ENCODE results near the gene SENP8. TPM values are rescaled to one million over a fixed set of nuclear protein-coding genes. Genes with fewer than 3 reads are reported as not detected.

The SENP8 gene
- total and polyA plus RNA-seq, 2 experiments from 2014 or later = 1.5 to 2.0 TPM

DNA sequence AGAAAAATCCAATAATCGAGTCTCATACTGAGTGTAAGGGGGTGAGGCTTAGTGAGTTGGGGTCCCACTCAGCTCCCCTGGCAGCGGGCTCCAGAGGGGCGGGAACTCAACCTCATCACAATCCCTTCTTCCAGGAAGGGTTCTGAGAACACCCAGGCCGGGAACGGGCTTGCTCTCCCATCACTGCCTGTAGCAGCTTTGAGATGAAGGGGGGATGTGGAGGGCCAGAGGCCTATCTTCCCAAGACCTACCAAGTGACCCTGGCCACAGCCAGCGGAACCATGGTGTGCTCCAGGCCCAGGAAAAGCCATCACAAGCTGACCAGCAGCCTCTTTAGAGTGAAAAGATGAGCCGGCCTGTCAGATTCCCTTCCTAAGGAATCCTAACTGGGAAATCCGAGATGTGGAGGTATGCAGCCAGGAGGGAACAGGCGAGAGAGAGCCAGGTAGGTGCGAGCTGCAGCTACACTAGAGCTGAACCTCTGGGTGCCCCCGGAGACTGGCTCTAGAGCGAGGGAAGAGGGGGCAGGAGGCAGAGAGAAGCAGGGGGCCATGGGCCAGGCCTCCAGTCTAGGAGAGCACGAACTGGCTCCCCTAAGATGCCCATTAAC, 60.9 kb downstream of the SENP8 start:
- no peak for DNase-seq (ENCODE audit: low spot score)
- Histone ChIP-seq H3K36me3 (replicated peaks; ENCODE audit: insufficient read depth, low read depth) (no peaks in the 10 kb centered on the region), H3K4me1 (ENCODE audit: insufficient read depth) (peaks cover 7% of the 10 kb centered on the region)

GRCh38 chr15:72179950-72180581, 61.9 kb downstream of the SENP8 start:
- H3K9me3 ChIP-seq (ENCODE audit: low read depth) = no peaks in the 10 kb centered on the region
- H3K79me2 ChIP-seq = no peaks in the 10 kb centered on the region
- H3K27ac ChIP-seq = no peak overlapping the region
- no peaks in the 10 kb centered on the region for H3K36me3 ChIP-seq (replicated peaks; ENCODE audit: insufficient read depth, low read depth)
- peaks cover 15% of the 10 kb centered on the region for H3K4me1 ChIP-seq (ENCODE audit: insufficient read depth)
- no peak for DNase-seq (ENCODE audit: low spot score)
- 79% methylated on average over 16 of the region's 16 CpGs for WGBS (ENCODE audit: low lambda C conversion rate, missing lambda C conversion rate)
- no peaks in the 10 kb centered on the region for H4K20me1 ChIP-seq (ENCODE audit: insufficient read depth, poor library complexity, severe bottlenecking)
- no peak for TF ChIP-seq EZH2phosphoT487 (IDR thresholded peaks at IDR 0.05; ENCODE audit: low read depth, severe bottlenecking, unreplicated experiment)
- TF ChIP-seq, protein P1, sequence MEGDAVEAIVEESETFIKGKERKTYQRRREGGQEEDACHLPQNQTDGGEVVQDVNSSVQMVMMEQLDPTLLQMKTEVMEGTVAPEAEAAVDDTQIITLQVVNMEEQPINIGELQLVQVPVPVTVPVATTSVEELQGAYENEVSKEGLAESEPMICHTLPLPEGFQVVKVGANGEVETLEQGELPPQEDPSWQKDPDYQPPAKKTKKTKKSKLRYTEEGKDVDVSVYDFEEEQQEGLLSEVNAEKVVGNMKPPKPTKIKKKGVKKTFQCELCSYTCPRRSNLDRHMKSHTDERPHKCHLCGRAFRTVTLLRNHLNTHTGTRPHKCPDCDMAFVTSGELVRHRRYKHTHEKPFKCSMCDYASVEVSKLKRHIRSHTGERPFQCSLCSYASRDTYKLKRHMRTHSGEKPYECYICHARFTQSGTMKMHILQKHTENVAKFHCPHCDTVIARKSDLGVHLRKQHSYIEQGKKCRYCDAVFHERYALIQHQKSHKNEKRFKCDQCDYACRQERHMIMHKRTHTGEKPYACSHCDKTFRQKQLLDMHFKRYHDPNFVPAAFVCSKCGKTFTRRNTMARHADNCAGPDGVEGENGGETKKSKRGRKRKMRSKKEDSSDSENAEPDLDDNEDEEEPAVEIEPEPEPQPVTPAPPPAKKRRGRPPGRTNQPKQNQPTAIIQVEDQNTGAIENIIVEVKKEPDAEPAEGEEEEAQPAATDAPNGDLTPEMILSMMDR (IDR thresholded peaks at IDR 0.05; ENCODE audit: poor library complexity) = no peak
- TF ChIP-seq EZH2 (IDR thresholded peaks at IDR 0.05; ENCODE audit: borderline replicate concordance) = no peak
- peaks cover 13% of the 10 kb centered on the region for H3K27me3 ChIP-seq
- H3K4me2 ChIP-seq = no peak overlapping the region
- no peak overlapping the region for H3K4me3 ChIP-seq
- no peak overlapping the region for H2AFZ ChIP-seq
- no peaks in the 10 kb centered on the region for H3K9me2 ChIP-seq (replicated peaks; ENCODE audit: insufficient read depth)

More for the DNA sequence above, 60.9 kb downstream of the SENP8 start:
- no peaks in the 10 kb centered on the region for H3K9me3 ChIP-seq (ENCODE audit: low read depth)
- H3K4me3 ChIP-seq = no peak overlapping the region
- H3K9me2 ChIP-seq (replicated peaks; ENCODE audit: insufficient read depth) = no peaks in the 10 kb centered on the region
- no peak overlapping the region for H2AFZ ChIP-seq
- WGBS (ENCODE audit: low lambda C conversion rate, missing lambda C conversion rate) = 91% methylated on average over 13 of the region's 13 CpGs
- H3K79me2 ChIP-seq = no peaks in the 10 kb centered on the region
- H4K20me1 ChIP-seq (ENCODE audit: insufficient read depth, poor library complexity, severe bottlenecking) = no peaks in the 10 kb centered on the region
- peaks cover 10% of the 10 kb centered on the region for H3K27me3 ChIP-seq
- no peak overlapping the region for H3K27ac ChIP-seq
- no peak for TF ChIP-seq EZH2 (IDR thresholded peaks at IDR 0.05; ENCODE audit: borderline replicate concordance)
- TF ChIP-seq EZH2phosphoT487 (IDR thresholded peaks at IDR 0.05; ENCODE audit: low read depth, severe bottlenecking, unreplicated experiment) = no peak
- TF ChIP-seq, protein P1 (IDR thresholded peaks at IDR 0.05; ENCODE audit: poor library complexity) = no peak
- no peak overlapping the region for H3K4me2 ChIP-seq

GRCh38 chr15:72180761-72181324, 62.6 kb downstream of the SENP8 start:
- H3K36me3 ChIP-seq (replicated peaks; ENCODE audit: insufficient read depth, low read depth) = no peaks in the 10 kb centered on the region
- DNase-seq (ENCODE audit: low spot score) = no peak
- H3K27ac ChIP-seq = no peak overlapping the region
- H3K9me3 ChIP-seq (ENCODE audit: low read depth) = no peaks in the 10 kb centered on the region
- 96% methylated on average over 5 of the region's 5 CpGs for WGBS (ENCODE audit: low lambda C conversion rate, missing lambda C conversion rate)
- H3K27me3 ChIP-seq = peaks cover 13% of the 10 kb centered on the region
- no peaks in the 10 kb centered on the region for H3K79me2 ChIP-seq
- no peak overlapping the region for H3K4me3 ChIP-seq
- no peak overlapping the region for H2AFZ ChIP-seq
- H4K20me1 ChIP-seq (ENCODE audit: insufficient read depth, poor library complexity, severe bottlenecking) = no peaks in the 10 kb centered on the region
- H3K4me2 ChIP-seq = no peak overlapping the region
- H3K4me1 ChIP-seq (ENCODE audit: insufficient read depth) = peaks cover 15% of the 10 kb centered on the region
- H3K9me2 ChIP-seq (replicated peaks; ENCODE audit: insufficient read depth) = no peaks in the 10 kb centered on the region
- TF ChIP-seq, protein P1 (IDR thresholded peaks at IDR 0.05; ENCODE audit: poor library complexity) = no peak
- TF ChIP-seq EZH2 (IDR thresholded peaks at IDR 0.05; ENCODE audit: borderline replicate concordance) (no peak), EZH2phosphoT487 (IDR thresholded peaks at IDR 0.05; ENCODE audit: low read depth, severe bottlenecking, unreplicated experiment) (no peak)

All from hepatocyte (in vitro differentiated cells).